Upper lobe of left lung (tissue), 4 donors: ENCODE measurements around the gene SULT1E1.

Source experiments
- EP300 ChIP-seq, 4 donors: sonication (generic); formaldehyde crosslinking; IDR thresholded peaks; one replicate each; pipeline ENCODE4 v1.5.1; 2017; ENCODE audit warnings: antibody characterized with exemption in 4 of 4, control low read depth in 2 of 4
- POLR2A ChIP-seq, 4 donors: fragments of 450-650 bp; IDR thresholded peaks; one replicate each; pipeline ENCODE4 v1.5.1; 2016 to 2017; ENCODE audit warnings: antibody characterized with exemption in 4 of 4, mild to moderate bottlenecking in 2 of 4

DNA sequence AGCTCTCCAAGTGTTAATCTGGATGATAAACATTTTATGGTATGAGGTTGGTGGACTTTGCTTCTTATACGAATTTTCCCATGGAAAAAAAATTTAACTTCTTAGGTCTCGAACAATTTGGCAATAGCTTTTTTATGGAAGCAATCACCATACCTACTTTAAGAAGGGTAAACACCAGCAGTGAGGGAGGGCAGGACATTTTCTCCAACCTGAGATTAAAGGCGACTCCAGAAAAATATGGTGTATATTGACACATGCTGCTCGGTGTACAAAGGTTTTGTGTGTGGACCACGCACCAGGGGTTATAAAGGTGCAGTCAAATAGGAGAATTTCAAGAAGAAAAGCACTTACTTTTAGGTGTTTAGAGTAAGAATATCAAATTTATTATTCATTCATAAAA lies 34.2 kb upstream of the SULT1E1 start:
- TF ChIP-seq EP300 (IDR thresholded peaks at IDR 0.05) (no peak), POLR2A (IDR thresholded peaks at IDR 0.05) (no peak)
